ENCODE measurements around the gene MTERF2.

GRCh38 chr12:106978035-106978800 lies 8.7 kb downstream of the MTERF2 start:
- TF ChIP-seq, protein P1, sequence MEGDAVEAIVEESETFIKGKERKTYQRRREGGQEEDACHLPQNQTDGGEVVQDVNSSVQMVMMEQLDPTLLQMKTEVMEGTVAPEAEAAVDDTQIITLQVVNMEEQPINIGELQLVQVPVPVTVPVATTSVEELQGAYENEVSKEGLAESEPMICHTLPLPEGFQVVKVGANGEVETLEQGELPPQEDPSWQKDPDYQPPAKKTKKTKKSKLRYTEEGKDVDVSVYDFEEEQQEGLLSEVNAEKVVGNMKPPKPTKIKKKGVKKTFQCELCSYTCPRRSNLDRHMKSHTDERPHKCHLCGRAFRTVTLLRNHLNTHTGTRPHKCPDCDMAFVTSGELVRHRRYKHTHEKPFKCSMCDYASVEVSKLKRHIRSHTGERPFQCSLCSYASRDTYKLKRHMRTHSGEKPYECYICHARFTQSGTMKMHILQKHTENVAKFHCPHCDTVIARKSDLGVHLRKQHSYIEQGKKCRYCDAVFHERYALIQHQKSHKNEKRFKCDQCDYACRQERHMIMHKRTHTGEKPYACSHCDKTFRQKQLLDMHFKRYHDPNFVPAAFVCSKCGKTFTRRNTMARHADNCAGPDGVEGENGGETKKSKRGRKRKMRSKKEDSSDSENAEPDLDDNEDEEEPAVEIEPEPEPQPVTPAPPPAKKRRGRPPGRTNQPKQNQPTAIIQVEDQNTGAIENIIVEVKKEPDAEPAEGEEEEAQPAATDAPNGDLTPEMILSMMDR (IDR thresholded peaks at IDR 0.05) = no peak
- TF ChIP-seq EZH2 (IDR thresholded peaks at IDR 0.05) = no peak

Data from neural progenitor cell (in vitro differentiated cells).